Ovary (tissue), 3 donors: ENCODE data around the gene ARHGEF11.

Source experiments
- EP300 ChIP-seq: sonication (generic); formaldehyde crosslinking; IDR thresholded peaks from one replicate; pipeline ENCODE4 v1.6.1; 2017; ENCODE audit warnings: antibody characterized with exemption
- POLR2A ChIP-seq: fragments of 450-650 bp; IDR thresholded peaks from one replicate; pipeline ENCODE4 v1.6.1; 2017; ENCODE audit warnings: antibody characterized with exemption, mild to moderate bottlenecking, moderate library complexity
- TF ChIP-seq, protein P1 (sequence below), 3 donors: fragments of 450-650 bp in 2 of 3; fragments of 200-600 bp in 1 of 3; IDR thresholded peaks; one replicate each; pipeline versions ENCODE4 v1.5.1 to v1.8.0; 2016 to 2022; ENCODE audit warnings: antibody characterized with exemption in 3 of 3, mild to moderate bottlenecking in 1 of 3
- donor health status: DM: no; HTN: no; CAD: no.

DNA sequence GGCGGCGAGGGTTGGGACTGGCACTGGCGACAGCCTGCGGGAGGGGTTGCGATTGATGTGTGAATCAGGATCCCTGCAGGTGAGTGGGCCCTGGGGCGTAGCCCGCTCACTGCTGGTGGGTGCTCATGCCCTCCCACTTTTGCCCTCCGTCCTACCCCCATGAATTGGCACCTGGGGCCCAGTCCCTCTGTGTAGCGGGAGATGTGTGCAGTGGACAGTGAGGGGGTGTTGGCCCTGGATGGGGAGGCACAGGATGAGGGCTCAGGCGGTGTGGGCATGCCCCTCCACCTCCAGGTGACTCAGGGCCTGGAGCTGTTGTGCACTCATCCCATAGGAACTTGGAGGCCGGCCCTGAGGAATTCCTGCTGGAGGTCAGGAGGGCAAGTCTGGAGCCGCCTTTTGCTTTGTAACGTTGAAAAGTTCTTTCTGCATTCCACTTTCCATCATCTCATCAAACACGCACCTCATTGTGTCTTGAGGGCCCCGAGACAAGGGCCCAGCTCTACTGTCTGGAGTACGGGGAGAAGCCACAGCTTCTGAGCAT, 149.0 kb downstream of the ARHGEF11 start:
- TF ChIP-seq, protein P1, sequence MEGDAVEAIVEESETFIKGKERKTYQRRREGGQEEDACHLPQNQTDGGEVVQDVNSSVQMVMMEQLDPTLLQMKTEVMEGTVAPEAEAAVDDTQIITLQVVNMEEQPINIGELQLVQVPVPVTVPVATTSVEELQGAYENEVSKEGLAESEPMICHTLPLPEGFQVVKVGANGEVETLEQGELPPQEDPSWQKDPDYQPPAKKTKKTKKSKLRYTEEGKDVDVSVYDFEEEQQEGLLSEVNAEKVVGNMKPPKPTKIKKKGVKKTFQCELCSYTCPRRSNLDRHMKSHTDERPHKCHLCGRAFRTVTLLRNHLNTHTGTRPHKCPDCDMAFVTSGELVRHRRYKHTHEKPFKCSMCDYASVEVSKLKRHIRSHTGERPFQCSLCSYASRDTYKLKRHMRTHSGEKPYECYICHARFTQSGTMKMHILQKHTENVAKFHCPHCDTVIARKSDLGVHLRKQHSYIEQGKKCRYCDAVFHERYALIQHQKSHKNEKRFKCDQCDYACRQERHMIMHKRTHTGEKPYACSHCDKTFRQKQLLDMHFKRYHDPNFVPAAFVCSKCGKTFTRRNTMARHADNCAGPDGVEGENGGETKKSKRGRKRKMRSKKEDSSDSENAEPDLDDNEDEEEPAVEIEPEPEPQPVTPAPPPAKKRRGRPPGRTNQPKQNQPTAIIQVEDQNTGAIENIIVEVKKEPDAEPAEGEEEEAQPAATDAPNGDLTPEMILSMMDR (IDR thresholded peaks at IDR 0.05): no peak
- no peak for TF ChIP-seq POLR2A
- no peak for TF ChIP-seq EP300
